ENCODE data around the gene FN1.
A peak's percentile ranks its signal among the peaks of the same experiment; 100 is the strongest.

Gene FN1

DNA sequence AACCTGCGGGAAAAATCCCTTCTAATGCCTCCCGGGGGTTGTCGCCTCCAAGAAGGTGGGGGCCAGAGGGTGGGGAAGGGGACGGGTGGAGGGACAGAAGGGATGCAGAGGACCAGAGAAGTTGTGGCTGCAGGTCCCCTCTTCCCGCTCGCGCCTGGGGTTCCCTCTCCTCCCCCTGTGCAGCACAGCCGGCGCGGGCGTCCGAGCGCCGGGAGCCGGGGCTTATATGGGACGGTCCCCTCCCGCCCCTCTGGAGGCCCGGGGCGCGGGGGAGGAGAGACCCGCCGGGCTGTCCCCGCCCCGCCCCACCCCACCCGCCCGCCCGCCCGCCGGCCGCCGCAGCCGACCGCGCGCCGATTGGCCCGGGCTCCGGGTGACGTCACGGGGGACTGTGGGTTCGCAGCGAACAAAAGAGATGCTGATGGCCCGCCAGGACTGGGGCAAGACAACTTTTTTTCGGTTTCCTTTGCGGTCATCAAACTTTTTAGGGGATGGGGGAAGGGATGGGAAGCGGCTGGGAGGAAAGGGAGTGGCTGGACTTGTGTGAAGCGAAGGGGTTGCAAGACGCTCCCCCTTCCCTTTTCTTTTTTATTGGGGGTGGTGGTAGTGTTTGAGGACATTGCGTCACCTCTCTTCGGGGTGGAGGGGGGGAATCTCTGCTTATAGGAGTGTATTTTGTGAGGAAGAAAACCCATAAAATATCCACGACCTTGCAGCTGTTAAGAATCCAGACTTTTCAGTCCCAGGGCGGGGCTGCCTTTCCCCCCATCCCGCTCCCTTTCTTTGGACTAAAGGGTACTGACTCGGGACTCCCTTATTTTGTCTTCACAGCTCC, at the start of gene FN1:
FN1 (minus strand) TSS at position 199 of the 835 bp plus-strand sequence. CDS start 266 bp downstream, outside the sequence.
- peak; percentile 3 for DNase-seq

DNA sequence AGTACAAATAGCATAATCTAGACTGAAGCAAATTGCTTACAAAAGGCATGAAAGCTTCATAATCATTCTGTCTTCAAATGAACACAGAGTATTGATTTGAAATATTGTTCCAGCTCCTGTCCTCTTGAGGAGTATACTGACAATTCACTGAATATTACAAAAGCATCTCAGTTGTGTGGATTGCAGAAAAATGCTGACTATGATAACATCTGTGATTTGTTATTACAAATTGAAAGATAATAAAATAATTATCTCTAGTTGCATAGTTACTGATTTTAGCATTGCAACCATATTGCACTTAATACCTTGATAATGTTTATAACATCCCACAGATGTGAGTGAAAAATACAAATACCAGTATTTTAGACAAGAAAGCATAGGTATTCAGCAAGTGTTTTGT, 49.2 kb upstream of the FN1 start:
- no peak for DNase-seq

DNA sequence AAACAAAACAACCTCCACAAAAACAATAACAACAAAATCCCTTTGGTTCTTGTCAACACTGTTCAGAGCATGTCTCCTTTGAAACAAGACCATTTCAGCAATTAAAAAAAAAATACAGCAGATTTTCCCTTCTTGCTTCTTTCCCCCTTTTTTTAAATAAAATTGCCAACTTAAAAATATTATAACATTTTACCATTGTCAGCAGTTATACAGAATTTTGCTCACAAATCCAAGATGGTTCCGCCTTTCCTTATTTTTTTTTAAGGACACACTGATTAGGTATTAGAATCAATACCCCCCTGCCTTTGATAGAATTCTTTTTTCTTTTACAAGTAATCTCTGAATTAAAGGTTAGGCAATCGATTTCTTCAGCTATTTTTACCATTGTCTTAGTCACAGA, 48.7 kb upstream of the FN1 start:
- no peak for DNase-seq

DNA sequence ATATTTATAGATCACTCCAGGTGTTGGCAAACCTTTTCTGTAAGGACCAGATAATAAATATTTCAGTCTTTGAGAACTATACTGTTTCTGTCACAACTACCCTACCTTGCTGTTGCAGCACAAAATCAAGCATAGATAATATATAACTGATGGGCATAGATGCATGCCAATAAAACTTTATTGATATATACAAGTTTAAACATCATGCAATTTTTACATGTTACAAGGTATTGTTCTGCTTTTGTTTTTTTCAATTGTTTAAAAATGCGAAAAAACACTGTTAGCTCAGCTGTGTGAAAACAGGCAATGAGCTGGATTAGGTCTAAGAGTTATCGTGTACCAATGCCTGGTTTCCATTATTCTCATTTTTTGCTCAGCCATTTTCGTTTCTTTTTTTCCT, 47.6 kb upstream of the FN1 start:
- DNase-seq, result no peak

DNA sequence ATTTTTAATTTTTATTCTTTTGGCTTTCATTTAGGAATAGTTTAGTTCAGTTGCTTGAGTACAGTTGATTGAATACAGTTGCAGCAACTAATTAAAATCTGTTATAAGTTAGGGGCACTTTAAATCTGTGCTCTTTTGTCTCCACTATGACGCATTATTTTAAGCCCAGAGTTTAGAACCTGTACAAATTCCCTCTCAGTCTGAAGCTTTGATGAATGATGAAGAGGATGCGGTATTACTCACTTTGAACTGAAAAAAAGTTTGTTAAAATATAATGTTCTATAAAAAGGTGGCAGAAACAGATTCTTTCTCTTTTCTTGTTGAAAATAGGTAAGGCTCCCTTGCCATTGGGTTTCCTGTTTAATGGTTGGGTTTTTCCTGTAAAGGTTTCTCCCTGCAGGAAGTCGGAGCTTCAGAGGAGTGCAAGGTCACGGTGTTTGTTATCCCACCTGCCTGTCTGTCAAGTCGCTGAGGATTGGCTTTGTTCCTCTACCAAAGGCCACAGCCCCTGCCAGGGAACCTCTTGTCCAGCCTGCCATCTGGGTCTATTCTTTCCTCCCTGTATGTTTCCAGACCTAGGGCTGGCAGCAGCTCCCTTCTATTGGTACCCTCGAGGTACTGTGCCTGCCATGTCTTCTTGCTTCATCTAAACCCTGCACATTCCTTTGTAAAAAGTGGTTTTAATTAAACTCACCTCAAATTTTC, 43.8 kb upstream of the FN1 start:
- DNase-seq, result no peak

DNA sequence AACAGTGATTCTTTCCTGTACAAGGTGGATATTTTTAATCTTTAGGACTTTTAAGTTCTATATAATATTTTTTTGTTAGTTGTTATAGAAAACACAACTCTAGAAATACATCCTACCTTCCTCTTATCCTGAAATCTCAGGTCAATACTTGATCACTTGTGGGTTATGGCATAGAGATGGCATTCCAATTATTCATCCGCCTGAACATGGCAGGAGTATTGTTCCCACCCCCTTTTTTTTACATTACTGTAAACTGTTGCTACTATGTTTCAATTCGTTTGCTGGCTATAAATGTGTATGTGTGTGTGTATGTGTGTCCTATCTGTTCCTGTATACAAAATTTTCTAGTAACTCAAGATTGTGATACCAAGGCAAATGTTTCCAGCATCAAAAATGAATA, 43.3 kb upstream of the FN1 start:
- no peak for DNase-seq

DNA sequence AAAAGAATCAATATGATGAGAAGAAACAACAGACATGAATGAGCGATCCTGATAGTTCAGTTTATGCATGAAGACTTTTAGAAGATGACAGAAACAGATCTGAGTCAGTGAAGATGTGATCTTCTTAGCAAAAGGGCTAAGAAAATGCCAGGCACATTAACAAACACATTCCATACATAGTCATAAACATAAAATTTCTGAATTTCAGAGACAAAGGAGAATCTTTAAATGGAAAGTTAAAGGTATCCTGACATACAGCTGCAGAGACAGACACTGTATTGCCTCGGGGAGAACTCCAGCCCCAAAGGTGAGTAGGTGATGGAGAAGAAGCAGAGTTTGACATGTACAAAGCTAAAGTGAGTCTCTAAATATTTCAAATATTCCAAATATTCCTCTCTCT, 40.6 kb upstream of the FN1 start:
- DNase-seq, result no peak

DNA sequence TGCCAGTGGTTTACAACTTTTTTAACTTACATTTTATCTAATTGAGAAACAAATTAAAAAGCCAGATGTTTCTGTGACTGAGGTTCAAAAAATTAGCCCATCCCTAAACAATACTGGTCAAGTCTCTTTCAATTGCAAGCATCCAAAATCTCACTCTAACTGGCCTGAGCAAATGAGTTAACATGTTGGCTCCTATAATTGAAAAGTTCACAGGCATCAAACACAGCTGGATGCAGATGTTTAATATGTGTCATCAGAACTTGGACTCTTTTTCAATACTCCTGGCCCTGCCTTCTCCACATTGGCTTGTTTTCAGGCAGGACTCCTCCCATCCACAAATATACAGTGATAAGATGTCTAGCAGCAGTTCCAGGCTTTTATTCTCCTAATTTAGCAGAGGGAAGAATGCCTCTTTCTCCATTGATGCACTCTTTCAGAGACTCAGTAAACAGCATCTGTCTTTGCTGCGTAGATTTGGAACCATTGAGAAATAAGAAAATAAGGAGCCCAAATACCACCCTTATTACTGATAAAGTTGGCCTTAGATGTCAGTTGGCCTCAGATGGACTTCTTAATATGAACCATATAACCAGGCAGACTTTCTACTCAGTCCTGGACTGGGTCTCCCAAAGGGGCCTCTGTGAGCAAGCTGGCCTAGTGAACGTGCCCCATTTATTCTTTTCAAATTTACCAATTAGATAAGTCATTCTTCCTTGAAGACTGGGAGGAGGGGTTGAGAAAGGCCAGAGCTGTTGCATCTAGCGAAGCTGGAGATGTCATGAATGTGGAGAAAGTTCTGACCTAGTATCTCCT, 30.4 kb upstream of the FN1 start:
- DNase-seq, result no peak

DNA sequence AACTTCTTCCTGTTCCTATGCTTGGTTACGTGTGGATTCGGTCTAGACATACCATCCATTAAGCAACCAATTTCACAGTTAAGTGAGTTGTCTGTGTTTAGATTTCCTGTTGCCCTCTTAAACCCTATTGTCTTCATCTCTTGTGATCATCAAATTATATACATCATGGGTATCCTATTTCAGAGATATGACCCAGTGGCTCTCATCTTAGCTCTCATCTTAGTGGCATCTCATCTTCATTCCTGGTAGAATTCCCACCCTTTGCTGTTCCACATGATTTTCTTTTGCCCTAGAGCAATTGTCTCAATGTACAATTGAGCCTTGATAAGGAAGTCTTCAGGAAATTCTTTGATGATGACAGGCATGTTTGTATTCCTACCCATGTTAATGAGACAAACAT, 29.4 kb upstream of the FN1 start:
- DNase-seq, result no peak

DNA sequence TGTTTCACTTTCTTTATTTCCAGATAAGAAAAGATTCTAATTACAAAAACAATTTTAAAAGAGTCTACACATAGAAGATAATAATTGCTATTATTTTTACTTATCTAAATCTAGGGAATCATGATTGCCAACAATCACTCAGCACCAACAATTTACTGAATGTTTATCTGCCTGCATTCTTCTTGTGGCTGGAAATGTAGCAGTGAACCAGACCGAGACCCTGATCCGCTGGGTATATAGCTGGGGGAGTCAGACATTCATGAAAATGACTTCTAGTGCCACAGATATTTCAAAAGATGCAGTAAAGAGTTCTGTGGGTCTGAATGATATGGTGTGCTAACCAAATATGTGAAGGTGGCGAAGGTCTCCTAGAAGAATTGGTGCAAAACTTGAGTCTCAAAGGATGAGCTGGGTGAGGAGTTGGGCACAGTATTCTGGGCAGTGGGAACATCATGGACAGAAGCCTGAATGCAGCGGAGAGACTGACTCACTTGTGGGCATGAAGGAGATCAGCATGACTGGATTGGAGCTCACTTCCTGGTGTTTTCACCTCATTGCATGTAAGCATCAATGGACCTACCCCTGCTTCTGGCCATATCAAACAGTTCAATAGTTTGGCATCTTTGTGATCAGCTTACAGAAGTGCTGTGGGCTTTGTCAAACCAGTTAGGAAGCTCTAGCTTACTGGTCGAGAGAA, 26.1 kb upstream of the FN1 start:
- no peak for DNase-seq

DNA sequence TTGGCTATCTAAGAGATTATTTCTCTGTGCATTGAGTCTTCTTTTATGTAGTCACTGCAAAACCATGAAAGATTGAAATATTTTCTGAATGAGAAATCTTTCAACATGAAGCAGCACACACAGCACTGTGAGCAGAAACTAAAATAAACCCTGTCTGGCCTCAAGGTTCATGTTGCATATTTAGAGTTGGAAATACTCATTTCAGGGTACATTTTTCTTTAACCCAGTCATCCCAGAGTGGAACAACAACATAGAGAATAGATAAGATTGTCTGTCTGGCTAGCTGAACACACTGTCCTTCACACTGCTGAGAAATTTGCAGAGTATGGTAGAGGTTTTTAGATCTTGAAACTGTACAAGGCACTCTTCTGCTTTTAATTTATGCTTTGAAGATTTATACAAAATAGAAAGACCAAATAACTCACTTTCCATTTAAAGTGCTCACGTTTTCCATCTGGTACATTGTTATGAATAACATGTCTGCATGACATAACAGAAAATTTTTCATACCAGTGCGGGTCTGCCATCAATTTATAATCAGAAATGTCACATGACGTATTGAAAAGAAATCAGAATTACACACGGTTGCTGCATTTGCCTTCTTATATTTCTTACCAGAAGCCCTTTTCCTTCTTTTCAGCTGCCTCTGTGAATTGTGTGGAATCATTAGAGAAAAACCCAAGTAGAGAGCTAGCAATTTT, 25.0 kb upstream of the FN1 start:
- no peak for DNase-seq

DNA sequence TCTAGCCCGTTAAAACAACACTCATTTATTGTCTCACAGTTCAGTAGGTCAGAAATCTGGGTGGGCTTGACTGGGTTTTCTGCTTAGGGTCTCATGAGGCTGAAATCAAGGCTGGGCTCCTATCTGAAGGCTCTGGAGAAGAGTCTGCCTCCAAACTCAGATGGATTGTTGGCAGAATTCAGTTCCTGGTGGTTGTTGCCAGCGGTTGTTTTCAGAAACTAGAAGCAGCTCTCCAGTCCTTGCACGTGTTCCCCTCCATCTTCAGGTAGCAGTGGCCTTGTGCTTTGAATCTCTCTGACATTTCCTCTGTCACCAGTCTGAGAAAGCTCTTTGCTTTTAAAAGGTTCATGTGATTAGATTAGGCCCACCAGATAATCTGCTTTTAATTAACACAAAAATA, 20.1 kb upstream of the FN1 start:
- DNase-seq, result no peak

DNA sequence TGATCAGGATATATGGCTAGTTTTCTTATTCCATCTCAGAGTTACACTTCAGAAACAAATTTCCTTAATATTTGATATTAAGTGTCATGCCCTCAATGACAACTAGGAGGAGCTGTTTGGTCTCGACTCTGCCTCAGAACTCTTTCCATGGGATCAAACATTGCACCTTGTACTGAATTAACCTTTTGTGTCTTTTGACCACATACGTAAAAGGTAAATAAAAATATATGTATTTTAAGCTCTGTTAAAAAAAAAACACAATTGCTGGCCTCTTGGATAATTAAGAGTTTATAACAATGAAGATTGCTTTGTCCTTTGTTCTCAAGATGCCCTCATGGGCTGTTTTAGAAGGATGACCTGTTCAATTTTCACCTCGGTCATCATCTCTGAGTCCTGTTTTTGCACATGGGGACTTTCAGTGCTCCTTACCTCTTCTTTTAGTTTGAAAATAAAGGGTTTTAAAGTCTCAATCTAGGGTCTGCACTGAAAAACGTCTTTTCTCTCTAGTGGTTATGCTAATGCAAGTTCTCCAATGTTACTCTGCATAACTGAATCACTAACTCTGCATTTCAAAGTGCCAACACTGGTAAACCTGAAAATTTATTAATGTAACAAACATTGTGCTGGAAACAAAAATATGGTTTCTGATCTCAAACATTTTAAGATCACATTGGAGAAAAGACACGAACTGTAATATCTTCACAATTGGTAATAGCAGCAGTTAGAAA, 18.8 kb upstream of the FN1 start:
- no peak for DNase-seq

DNA sequence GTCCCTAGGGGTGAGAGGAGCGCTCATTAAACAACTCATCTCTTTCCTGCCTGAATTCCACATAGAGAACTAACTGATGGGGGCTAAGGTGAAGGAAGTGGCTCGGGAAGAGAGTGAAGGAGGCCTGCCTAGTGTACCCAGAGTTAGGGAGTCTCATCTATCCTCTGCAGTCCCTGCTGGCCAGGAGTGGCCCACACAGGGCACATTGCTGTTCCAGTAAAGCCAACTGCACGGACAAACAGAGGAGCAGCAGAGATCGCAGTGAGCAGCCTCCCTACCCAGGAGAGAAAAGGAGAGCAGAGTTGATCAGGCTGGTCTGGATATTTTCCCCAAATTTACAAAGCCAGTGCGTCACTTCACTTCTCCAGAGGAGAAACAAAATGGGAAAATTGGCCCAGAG, 16.9 kb upstream of the FN1 start:
- no peak for DNase-seq

DNA sequence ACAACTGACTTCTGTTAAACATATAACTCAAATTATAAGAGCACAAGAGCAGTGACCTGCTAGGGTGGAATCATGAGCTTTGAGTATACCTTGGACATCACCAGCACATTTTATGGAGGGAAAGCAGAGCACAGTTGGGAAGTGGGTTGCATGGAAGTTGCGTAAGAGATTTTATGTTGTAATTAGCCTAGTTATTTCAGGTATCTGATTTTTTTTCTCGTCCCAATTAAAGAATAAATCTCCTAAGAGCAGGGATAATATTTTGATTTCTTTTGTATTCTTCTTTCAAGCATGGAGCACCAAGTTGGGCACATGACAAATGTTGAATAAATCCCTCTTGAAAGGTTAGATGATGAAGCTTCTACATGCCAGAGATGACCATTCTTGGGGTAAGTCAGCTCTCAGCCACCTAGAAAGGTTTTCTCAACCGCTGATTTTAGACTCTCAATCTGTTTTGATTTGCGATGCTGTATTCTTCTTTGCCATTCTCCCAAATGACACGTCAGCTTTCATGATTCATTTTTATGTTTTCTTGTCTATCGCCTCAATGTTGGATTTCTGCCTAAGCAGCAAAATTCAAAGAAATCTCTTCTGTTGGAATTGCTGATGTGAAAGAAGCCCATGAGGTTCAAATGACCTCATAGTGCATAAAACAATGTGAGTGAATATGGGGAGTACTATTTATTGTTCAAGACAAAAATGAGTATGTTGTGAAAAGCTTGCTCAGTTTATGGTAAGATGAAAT, 15.3 kb upstream of the FN1 start:
- no peak for DNase-seq

DNA sequence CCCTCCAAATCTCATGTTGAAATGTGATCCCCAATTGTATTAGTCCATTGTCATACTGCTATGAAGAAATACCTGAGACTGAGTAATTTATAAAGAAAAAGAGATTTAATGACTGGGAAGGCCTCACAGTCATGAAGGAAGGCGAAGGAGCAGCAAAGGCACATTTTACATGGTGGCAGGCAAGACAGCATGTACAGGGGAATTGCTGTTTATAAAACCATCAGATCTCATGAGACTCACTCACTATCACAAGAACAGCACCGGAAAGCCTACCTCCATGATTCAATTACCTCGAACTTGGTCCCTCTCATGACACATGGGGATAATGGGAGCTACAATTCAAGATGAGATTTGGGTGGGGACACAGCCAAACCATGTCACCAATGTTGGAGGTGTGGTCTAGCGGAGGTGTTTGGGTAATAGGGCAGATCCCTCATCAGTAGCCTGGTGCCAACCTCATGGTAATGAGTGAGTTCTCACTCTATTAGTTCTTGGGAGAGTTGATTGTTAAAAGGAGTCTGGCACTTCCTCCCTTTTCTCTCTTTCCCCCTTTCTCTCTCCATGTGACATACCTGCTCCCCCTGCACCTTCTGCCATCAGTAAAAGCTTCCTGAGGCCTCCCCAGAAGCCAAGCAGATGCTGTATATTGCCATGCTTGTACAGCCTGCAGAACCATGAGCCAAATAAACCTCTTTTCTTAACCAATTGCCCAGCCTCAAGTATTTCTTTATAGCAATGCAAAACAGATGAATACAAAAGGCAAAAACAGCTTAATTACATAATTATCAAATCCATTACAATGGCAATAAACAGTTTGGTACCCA, 14.5 kb upstream of the FN1 start:
- DNase-seq, result no peak

DNA sequence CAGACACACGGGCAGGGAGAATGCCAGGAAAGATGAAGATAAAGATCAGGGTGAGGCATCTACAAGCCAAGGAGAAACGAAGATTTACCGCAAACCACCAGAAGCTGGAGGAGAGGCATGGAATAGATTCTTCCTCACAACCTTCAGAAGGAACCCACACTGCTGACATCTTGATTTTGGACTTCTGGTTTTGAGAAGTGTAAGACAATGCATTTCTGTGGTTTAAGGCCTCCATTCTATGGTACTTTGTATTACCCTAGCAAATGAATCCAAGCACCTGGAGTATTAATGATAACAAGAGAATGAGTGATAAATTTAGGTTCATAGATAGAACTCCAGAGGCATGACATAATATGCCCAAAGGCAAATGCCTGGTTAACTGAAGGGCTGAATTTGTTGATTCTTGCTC, 11.8 kb upstream of the FN1 start:
- DNase-seq, result no peak

DNA sequence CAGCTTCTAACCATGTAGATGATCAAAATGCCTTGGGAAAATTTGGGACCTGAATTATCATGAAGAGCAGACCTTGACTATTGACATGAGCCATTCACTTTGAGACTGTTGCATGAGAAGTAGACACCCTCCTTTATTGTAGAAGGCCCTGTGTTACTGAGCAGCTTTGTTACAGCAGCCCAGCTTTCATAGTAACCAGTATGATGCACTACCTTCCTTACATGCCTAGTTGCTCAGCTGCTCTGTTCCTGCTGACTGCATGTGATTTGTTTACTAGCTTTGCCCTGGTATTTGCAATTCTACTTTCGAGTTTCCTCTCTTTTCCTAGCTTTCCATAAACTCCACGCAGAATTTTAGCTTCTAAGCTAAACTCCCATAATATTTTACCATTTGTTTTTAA, 11.2 kb upstream of the FN1 start:
- no peak for DNase-seq

DNA sequence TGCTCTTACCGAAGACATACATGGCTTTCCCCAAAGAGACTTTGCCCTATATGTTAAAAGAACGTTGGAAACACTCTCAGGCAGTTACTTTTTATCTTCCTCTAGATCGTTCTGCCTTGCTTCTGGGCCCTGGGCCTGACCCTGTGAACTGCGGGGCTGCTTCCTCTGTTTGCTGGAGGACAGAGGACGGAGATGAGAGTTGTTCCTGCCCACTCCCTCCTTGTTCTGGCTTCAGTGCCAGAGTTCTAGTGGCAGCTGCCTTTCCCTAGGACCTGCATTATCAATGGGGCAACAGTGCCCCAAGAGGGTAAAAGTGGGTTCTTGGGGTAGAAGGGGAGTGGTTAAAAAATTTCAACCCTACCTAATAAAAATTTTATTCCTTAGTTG, 6.5 kb upstream of the FN1 start:
- no peak for DNase-seq

Data from DMS79 treated with DMSO at 0.1 percent for 48 hours (cell line).